ENCODE results near the gene SPON1. TPM values are rescaled to one million over a fixed set of nuclear protein-coding genes. Genes with fewer than 3 reads are reported as not detected.

SPON1 gene
- polyA plus RNA-seq, 2 of the 4 experiments (the other 2 are of a cell fraction), result not detected

DNA sequence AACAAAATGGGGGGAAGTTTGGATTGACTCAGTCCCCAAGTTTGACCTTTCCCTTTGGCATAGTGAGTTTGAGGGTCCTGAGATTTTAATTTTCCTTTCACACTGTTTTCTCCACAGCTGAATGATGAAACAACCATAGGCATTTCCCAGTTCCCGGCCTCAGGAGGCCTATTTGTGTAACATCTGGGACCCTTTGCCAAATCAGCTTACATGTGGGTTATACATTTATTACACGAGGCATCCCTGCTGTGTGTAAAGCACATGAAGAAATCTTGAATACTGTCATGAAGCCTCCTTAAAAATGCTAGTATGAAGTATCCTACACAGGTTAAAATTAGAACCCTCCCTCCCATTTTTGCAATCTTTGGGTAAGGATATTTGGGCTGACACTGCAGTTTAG, 44.6 kb upstream of the SPON1 start:
- TF ChIP-seq HDAC2 (IDR thresholded peaks at IDR 0.05) (no peak), RFX5 (IDR thresholded peaks at IDR 0.05) (no peak), NR3C1 (IDR thresholded peaks at IDR 0.05) (no peak), JUNB (IDR thresholded peaks at IDR 0.05) (no peak), TFCP2L1 (CRISPR knock-in tag; IDR thresholded peaks at IDR 0.05) (no peak), HOXB13 (CRISPR knock-in tag; IDR thresholded peaks at IDR 0.05; ENCODE audit: low read depth) (no peak), JUN (IDR thresholded peaks at IDR 0.05) (no peak), CBX2 (IDR thresholded peaks at IDR 0.05; ENCODE audit: borderline replicate concordance, low read depth) (no peak)
- TF ChIP-seq, protein P1, sequence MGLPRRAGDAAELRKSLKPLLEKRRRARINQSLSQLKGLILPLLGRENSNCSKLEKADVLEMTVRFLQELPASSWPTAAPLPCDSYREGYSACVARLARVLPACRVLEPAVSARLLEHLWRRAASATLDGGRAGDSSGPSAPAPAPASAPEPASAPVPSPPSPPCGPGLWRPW (IDR thresholded peaks at IDR 0.05), result no peak
- TF ChIP-seq, protein P2, sequence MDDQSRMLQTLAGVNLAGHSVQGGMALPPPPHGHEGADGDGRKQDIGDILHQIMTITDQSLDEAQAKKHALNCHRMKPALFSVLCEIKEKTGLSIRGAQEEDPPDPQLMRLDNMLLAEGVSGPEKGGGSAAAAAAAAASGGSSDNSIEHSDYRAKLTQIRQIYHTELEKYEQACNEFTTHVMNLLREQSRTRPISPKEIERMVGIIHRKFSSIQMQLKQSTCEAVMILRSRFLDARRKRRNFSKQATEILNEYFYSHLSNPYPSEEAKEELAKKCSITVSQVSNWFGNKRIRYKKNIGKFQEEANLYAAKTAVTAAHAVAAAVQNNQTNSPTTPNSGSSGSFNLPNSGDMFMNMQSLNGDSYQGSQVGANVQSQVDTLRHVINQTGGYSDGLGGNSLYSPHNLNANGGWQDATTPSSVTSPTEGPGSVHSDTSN (IDR thresholded peaks at IDR 0.05), result no peak
- TF ChIP-seq, protein P3, sequence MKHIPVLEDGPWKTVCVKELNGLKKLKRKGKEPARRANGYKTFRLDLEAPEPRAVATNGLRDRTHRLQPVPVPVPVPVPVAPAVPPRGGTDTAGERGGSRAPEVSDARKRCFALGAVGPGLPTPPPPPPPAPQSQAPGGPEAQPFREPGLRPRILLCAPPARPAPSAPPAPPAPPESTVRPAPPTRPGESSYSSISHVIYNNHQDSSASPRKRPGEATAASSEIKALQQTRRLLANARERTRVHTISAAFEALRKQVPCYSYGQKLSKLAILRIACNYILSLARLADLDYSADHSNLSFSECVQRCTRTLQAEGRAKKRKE (CRISPR knock-in tag; IDR thresholded peaks at IDR 0.05; ENCODE audit: low read depth), result no peak
- TF ChIP-seq, protein P4, sequence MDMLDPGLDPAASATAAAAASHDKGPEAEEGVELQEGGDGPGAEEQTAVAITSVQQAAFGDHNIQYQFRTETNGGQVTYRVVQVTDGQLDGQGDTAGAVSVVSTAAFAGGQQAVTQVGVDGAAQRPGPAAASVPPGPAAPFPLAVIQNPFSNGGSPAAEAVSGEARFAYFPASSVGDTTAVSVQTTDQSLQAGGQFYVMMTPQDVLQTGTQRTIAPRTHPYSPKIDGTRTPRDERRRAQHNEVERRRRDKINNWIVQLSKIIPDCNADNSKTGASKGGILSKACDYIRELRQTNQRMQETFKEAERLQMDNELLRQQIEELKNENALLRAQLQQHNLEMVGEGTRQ (IDR thresholded peaks at IDR 0.05), result no peak
- Histone ChIP-seq H3K9me3 (no peaks in the 10 kb centered on the region), H3K4me3 (no peak overlapping the region), H3K4me2 (no peak overlapping the region), H3K4me1 (no peaks in the 10 kb centered on the region), H3K27ac (no peak overlapping the region)
- DNase-seq (ENCODE audit: low read depth in 1 of 2, low spot score in 1 of 2) (no peak), ATAC-seq (no peak), FAIRE-seq (no peak)
- 0% methylated on average over 2 of the region's 2 CpGs for WGBS (ENCODE audit: missing lambda C conversion rate)
- CTCF ChIA-PET, result no interaction called here
- POLR2A ChIA-PET, result no interaction called here

DNA sequence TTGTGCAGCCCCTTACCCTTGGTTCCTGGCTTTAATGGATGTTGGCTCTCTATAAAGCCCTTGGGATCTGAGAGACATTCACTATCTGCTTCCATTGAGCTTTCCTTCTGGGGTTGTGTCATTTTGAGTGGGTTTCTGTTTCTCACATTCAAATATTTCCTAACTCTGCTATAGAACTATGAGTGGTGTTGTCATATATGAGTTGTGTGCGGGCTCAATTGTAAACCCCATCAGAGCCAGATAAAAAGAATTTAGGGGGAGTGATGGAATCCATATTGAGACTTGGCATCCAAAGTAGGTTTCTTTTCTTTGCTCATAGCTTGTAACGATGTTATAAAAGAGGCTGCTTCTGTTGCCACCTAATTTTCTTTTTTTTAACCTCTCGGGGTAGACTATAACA, 41.8 kb upstream of the SPON1 start:
- Histone ChIP-seq H3K27ac (no peak overlapping the region), H3K9me3 (no peaks in the 10 kb centered on the region), H3K4me2 (no peak overlapping the region), H3K4me3 (no peak overlapping the region), H3K4me1 (no peaks in the 10 kb centered on the region)
- FAIRE-seq, result no peak
- POLR2A ChIA-PET, result no interaction called here
- TF ChIP-seq, protein P5, sequence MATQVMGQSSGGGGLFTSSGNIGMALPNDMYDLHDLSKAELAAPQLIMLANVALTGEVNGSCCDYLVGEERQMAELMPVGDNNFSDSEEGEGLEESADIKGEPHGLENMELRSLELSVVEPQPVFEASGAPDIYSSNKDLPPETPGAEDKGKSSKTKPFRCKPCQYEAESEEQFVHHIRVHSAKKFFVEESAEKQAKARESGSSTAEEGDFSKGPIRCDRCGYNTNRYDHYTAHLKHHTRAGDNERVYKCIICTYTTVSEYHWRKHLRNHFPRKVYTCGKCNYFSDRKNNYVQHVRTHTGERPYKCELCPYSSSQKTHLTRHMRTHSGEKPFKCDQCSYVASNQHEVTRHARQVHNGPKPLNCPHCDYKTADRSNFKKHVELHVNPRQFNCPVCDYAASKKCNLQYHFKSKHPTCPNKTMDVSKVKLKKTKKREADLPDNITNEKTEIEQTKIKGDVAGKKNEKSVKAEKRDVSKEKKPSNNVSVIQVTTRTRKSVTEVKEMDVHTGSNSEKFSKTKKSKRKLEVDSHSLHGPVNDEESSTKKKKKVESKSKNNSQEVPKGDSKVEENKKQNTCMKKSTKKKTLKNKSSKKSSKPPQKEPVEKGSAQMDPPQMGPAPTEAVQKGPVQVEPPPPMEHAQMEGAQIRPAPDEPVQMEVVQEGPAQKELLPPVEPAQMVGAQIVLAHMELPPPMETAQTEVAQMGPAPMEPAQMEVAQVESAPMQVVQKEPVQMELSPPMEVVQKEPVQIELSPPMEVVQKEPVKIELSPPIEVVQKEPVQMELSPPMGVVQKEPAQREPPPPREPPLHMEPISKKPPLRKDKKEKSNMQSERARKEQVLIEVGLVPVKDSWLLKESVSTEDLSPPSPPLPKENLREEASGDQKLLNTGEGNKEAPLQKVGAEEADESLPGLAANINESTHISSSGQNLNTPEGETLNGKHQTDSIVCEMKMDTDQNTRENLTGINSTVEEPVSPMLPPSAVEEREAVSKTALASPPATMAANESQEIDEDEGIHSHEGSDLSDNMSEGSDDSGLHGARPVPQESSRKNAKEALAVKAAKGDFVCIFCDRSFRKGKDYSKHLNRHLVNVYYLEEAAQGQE (IDR thresholded peaks at IDR 0.05), result no peak
- no peak for TF ChIP-seq ZSCAN20 (CRISPR knock-in tag; IDR thresholded peaks at IDR 0.05)
- TF ChIP-seq HEYL (CRISPR knock-in tag; IDR thresholded peaks at IDR 0.05), result no peak
- TF ChIP-seq NFE2L2 (conservative IDR thresholded peaks at IDR 0.05; ENCODE audit: low read length), result no peak
- TF ChIP-seq HOXB13 (CRISPR knock-in tag; IDR thresholded peaks at IDR 0.05; ENCODE audit: low read depth), result no peak
- TF ChIP-seq CBX8 (IDR thresholded peaks at IDR 0.05), result no peak
- TF ChIP-seq ZNF302 (CRISPR knock-in tag; IDR thresholded peaks at IDR 0.05), result no peak
- no peak for TF ChIP-seq JUN (IDR thresholded peaks at IDR 0.05)
- no peak for TF ChIP-seq RNF2 (IDR thresholded peaks at IDR 0.05; ENCODE audit: borderline replicate concordance, low read depth)
- no peak for TF ChIP-seq MYC (IDR thresholded peaks at IDR 0.05; ENCODE audit: borderline replicate concordance, low read length)
- TF ChIP-seq, protein P6, sequence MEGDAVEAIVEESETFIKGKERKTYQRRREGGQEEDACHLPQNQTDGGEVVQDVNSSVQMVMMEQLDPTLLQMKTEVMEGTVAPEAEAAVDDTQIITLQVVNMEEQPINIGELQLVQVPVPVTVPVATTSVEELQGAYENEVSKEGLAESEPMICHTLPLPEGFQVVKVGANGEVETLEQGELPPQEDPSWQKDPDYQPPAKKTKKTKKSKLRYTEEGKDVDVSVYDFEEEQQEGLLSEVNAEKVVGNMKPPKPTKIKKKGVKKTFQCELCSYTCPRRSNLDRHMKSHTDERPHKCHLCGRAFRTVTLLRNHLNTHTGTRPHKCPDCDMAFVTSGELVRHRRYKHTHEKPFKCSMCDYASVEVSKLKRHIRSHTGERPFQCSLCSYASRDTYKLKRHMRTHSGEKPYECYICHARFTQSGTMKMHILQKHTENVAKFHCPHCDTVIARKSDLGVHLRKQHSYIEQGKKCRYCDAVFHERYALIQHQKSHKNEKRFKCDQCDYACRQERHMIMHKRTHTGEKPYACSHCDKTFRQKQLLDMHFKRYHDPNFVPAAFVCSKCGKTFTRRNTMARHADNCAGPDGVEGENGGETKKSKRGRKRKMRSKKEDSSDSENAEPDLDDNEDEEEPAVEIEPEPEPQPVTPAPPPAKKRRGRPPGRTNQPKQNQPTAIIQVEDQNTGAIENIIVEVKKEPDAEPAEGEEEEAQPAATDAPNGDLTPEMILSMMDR (IDR thresholded peaks at IDR 0.05), result no peak
- no peak for TF ChIP-seq FOSB (CRISPR knock-in tag; IDR thresholded peaks at IDR 0.05)
- TF ChIP-seq RARB (CRISPR knock-in tag; IDR thresholded peaks at IDR 0.05), result no peak
- TF ChIP-seq ZFP36 (IDR thresholded peaks at IDR 0.05; ENCODE audit: borderline replicate concordance, partially characterized antibody), result no peak
- TF ChIP-seq TFCP2L1 (CRISPR knock-in tag; IDR thresholded peaks at IDR 0.05), result no peak
- TF ChIP-seq, protein P7, sequence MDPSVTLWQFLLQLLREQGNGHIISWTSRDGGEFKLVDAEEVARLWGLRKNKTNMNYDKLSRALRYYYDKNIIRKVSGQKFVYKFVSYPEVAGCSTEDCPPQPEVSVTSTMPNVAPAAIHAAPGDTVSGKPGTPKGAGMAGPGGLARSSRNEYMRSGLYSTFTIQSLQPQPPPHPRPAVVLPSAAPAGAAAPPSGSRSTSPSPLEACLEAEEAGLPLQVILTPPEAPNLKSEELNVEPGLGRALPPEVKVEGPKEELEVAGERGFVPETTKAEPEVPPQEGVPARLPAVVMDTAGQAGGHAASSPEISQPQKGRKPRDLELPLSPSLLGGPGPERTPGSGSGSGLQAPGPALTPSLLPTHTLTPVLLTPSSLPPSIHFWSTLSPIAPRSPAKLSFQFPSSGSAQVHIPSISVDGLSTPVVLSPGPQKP (IDR thresholded peaks at IDR 0.05; ENCODE audit: low read depth, low read length), result no peak
- CTCF ChIA-PET, result no interaction called here
- WGBS (ENCODE audit: missing lambda C conversion rate), result 44% methylated on average over 3 of the region's 3 CpGs
- no peak for DNase-seq (ENCODE audit: low read depth in 1 of 2, low spot score in 1 of 2)
- no peak for ATAC-seq

Measured in A549 (cell line).